HG02571 (cell line): ENCODE results near the gene FBXO21.

ENCODE experiments used
- ATAC-seq: cut with Tn5 transposase; IDR thresholded peaks from one replicate; pipeline ENCODE4 v1.9.1; 2021; ENCODE audit warnings: mild to moderate bottlenecking, moderate library complexity; ENCODE audit not compliant: unreplicated experiment

Gene FBXO21

DNA sequence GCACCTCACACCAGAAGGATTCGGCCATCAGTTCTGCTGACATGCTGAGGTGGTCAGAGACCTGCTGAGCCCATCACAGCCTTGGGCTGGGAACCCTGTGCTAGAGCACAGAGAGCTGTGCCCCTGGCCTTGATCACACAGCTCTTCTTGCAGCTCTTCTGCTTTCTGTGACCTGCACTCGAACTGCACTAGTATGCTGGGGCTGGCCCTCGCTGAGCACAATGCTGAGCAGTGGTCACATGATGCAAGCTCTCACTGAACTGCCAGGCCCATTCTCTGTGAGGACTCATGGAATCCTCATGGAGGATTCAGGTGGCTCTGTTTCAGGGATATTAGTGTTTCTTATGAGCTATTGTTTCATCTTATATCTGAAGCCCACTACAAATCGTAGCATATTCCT is 22.5 kb downstream of the FBXO21 start:
- ATAC-seq: no peak

DNA sequence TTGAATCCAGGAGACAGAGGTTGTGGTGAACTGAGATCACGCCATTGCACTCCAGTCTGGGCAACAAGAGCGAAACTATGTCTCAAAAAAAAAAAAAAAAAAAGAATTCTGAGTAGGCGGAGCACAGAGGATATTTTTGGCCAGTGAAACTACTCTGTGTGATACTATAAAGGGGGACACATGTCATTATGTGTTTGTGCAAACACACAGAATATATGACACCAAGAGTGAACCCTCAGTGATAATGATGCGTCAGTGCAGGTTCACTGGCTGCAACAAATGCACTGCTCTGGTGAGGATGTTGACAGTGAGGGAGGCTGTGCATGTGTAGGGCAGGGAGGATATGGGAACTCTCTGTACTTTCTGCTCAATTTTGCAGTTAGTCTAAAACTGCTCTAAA is 24.2 kb downstream of the FBXO21 start:
- ATAC-seq: no peak

GRCh38 chr12:117165342-117165741 is 24.9 kb downstream of the FBXO21 start:
- no peak for ATAC-seq

DNA sequence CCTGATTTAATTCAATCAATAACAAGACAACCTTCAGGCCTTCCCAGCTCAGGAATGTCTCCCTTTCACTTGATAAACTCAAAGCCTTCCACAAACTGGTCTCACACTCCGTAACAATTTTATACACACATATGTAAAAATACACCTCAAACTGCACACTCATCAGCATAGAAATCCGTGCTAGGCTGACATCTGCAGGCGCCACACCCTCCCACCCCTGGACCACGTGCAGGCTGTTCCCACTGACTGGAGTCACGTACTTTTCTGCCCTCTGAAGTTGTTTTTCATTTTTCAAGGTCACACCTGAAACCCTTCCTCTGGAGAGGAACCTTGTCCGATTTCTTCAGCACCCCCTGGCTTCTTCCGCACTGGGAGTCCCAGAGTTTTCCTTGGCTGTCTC is 27.6 kb downstream of the FBXO21 start:
- no peak for ATAC-seq

- ATAC-seq: no peak
Observed at GRCh38 chr12:117162167-117162539, 28.1 kb downstream of the FBXO21 start.

DNA sequence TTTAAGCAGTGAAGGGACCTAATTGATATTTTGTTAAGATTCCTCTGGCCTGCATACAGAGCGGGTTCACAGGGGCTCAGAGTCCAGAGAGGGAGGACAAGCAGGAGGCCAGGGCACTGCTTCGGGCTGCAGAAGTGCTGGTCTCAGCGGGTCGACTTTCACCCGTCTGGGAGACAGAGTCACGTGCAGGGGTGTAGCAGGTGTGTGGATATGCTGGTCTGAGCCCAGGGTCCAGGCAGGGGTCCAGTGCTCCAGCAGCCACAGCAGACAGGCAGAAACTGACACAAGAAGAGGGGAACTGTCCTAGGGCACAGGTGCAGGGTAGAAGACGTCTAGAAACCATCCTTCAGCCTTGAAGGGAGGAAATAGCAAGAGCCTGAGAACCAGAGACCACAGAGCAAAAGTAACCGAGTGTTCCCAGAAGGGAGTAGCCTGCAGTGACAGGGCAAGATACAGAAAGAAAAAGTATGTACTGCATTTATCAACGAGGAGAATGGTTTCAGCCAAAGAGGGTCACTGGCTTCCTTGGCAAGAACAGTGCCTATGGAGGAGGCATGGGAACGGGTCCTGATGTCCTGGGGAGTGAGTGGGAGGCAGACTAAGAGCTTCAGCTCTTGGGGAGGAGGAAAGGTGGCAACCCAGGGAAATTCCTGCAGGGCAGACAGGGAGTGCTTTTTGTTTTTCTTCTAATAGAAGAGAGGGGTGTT is 28.7 kb downstream of the FBXO21 start:
- ATAC-seq: no peak

DNA sequence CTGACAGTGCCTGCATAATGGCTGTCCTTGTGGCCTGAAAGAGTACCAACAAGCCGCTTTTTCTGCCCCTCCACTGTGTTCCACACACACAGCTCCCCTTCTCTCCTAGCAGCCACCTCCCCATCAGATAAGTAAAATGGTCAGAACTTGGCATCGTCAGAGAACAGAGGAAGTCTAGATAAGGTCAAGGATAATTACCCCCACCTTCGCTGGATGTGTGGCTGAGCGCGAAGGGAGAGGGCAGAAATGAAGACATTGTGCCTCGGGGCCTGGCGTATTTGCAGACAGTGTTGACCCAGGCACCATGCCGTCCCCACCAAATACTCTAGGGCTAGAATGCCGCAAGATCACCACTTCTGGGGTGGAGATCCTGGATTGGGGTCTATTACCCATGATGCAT is 30.6 kb downstream of the FBXO21 start:
- no peak for ATAC-seq

DNA sequence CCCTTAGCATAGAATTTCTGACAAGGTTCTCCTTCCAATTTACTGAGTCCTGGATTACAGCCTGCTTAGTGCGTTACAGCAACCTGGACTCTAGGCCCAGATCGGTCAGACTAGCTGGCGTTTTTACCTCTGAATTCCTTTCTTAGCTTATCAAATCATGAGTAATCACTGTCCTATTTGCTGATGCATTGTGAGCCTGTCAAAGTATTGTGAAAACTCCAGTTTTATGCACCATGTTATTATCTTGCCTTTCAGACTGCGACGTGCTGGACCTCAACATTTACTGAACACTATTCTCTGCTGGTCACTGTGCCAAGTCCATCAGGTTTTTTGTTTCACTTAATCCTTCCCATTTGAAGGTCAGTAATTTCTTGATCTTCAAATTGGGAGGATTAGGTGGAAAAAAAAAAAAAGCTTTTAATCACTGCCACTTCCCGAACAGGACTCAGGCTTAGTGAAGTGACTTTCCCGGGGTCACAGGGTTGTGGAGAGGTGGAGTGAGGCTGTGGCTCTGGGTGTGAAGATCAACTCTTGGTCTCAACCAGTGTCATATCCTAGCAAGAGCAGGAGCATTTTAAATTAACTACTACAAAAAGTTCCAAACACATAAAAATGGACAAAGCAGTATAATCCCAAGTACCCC is 31.2 kb downstream of the FBXO21 start:
- ATAC-seq: no peak

GRCh38 chr12:117158096-117158495 is 32.2 kb downstream of the FBXO21 start:
- no peak for ATAC-seq

- ATAC-seq: no peak
Observed at GRCh38 chr12:117155278-117156060, 34.8 kb downstream of the FBXO21 start.

- ATAC-seq: no peak
Observed at GRCh38 chr12:117152793-117153775, 37.2 kb downstream of the FBXO21 start.

GRCh38 chr12:117151403-117152031 is 38.8 kb downstream of the FBXO21 start:
- no peak for ATAC-seq

GRCh38 chr12:117149431-117149830 is 40.8 kb downstream of the FBXO21 start:
- no peak for ATAC-seq

DNA sequence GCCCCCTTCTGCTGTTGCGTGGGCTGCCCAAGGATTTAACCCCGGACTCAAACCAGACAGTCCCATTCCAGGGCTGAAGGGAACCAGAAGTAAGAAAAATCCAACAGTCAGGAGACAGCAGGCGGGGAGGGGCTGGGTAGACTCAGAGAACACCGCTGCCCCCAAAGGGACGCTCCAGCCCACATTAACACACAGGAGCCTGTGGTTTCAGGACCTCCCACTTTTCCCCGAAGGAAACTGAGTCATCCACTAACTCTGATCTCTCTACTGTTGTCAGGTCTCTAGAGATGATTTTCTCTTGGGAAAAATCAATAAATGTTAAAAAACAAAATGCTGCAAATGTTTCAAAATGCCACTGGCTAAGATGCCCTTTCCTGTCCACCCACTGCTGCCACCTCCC is 41.6 kb downstream of the FBXO21 start:
- no peak for ATAC-seq

DNA sequence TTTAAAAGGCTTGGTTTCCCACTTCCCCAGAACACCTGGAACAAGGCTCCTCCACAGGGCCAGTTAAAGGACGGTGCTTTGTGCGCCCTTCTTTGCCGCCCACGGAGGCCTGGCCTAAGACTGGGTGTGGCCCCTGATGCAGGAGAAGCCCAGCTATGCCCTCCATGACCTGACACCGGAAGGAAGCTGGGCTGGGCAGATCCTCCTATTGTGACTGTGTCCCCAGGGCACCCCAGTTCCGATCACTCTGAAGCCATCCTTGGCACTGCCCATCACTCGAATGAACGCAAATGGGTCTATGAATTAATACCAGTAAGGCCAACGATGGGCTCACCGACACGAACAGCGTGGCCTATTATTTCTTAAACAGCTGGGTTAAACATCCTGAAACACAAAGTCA is 42.6 kb downstream of the FBXO21 start:
- ATAC-seq: no peak

DNA sequence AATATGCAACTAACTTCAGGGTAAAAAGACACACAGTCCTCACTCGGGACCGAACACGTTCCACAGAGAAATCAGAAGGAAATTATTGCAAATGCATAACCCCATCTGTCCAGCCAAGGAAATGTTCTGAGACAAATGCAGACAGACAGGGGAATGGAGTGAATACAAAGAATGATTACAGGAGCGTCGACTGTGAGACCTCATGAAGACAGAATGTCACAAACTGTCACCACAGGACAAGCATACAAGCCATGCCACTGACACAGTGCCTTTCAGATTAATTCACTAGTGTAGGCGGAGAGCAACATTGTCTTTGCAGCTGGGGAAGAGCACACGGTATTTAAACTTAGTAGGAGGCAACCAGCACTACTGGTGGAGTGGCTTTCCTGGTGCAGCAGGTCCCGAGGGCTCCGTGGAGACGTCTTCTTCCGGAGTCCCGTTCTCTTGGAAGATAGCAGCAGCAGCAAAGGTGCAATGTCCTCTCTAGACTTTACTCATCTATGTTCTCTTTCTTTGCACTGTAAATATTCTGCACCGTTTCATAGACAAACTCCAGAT is 44.6 kb downstream of the FBXO21 start:
- ATAC-seq: no peak

DNA sequence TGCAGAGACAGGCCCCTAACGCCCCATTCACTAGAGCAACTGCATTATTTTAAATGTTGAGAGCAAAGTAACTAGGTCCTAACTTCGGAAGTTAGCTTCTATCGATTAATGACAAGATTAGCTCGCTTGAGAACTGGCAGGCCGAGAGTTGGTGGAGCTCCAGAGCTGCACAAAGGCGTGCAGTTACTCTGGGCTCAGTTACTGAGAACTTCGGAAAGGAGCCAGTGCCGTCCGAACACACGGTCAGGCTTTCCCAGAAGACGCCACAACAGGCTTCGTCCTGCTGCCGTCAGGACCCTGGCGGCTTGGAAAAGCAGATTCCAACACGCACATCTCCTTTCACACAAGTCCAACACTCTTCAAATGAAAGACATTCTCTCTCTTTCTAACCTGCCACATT is 45.7 kb downstream of the FBXO21 start:
- no peak for ATAC-seq

DNA sequence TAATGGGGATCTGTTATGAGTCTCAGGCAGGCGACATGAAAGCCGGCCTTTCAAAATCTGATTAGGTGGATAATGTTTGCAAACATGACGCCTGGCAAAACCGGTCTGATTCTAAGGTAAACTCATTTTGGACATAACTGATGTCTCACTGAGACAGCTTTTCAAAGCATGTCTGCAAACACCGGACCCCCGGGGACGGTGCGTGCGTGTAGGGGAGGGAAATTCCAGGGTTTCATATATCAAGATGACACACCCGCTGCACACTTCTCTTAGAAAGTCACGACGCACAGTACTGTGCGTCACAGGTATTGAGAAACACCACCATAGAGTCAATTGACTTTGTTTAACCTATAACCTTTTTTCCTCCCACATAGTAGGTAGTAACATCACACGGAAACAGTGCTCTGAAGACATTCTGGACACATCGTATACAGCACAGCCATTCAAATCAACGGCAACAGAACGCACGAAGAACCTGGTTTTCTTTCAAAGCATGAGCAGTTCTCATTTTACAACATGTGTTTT is 47.2 kb downstream of the FBXO21 start:
- ATAC-seq: peak; percentile 51

GRCh38 chr12:117142094-117142493 is 48.2 kb downstream of the FBXO21 start:
- no peak for ATAC-seq
